Measurements from ENCODE around the gene LMBR1. TPM values are rescaled to one million over a fixed set of nuclear protein-coding genes. Genes with fewer than 3 reads are reported as not detected.
"Not testable (repeated sequence)": the region's sequence is repeated elsewhere in the genome, so short reads cannot be mapped to it uniquely, and the experiment has no call there.

Gene LMBR1
- total RNA-seq, 2 experiments from 2014 or later: 47.8 to 52.8 TPM

GRCh38 chr7:156669035-156669828, 223.8 kb downstream of the LMBR1 start:
- ChIA-PET CTCF (no interaction called here), POLR2A (no interaction called here)

DNA sequence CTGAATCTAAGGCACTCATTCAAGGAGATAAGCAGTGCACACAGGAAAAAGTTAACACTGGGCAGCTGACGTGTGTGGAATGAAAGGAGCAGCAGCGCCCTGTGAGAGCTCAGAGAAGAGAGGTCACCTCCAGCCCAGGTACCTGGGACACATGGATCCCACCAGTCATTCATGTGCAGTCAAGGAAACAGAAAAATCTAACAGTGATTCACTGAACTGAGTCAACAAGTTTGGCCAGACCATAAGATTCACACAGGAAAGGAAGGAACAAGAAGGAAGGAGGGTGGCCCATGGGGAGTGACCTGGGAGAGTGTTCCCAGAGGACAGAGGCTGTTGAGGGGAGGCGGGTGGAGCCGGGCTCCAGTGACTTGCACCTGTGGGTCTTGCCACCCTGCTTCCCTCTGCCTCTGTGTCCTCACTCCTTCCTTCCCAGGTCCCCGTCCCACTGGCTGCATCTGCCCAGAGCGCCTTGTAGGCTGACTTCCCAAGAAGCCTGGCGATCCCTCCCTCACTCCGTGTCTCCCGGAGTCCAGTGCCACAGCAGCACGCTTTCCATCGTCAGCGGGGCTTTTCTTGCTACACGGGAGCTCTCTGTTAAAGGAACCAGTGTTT, 224.7 kb downstream of the LMBR1 start:
- CTCF ChIA-PET: no interaction called here
- POLR2A ChIA-PET: no interaction called here

- CTCF ChIA-PET: no interaction called here
- POLR2A ChIA-PET: no interaction called here
Observed at GRCh38 chr7:156667110-156667426, 225.9 kb downstream of the LMBR1 start.

DNA sequence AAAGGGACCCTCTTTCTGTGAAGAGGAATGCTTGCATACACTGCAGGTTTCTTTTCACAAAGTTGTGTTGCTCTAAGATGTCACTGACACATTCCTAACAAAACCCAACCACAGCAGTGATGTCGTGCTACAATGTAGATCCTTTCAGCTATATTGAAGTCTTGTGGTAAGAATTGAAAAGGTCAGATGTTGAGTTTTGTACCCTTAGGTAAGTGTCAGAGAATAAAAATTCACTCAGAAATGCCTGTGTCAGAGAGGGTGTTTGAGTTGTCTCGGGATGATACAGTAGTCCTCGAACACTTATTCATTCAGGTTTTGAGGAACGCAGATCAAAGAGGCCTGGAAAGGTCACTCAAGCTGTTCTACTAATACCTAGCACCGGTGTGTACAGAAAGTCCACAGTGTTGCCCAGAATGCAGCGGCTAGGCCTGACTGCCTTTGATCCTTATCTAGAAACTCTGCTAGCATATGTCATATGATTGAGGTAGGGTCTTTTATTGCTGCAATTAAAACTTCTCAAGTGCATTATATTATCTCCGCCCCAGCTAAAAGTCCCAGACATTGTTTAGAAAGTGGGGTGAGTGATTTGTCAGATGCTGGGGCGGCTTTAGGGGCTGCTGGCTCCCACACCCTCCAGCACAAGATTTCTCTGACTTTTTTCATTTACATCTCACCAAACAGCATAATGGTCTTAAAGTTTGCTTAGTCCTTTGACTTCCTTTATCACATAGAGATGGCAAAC, 226.4 kb downstream of the LMBR1 start:
- ChIA-PET POLR2A (no interaction called here), CTCF (no interaction called here)

DNA sequence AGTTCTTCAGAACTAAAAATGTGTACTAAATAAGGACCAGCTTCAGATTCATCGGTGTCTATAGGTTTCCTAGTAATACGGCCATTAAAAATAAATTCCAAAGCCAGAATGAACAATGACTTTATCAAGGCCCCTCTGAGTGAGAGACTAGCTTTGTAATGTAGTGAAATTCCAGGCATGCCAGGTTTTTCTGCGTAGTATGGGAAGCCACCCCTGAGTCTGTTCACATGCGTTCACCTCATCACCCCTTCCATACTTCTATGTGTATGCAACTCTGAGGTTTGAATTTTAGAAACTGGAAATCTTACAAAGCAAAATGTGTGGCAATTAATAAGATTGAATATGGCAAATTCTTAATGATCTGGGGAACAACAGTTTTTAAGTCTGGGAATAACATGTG, 227.9 kb downstream of the LMBR1 start:
- ChIA-PET POLR2A (no interaction called here), CTCF (no interaction called here)

GRCh38 chr7:156662277-156662676, 230.7 kb downstream of the LMBR1 start:
- POLR2A ChIA-PET: no interaction called here
- CTCF ChIA-PET: no interaction called here

DNA sequence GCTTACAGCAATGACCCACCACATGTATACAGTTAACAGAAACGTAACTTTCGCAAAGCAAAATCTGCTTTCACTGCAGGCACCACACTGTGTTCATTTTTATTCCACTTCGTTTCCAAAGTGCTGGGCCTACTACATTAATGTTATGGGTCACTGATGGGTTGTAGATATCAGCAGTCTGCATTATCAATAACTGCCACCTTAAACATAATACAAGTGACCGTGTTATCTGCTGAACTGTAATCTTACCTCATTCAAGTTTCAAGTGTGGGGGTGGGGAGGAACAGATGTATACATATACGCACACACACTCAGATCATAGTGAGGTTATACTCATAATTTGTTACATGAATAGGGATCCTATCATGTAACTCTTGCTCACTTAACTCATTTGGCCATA, 231.3 kb downstream of the LMBR1 start:
- ChIA-PET POLR2A (no interaction called here), CTCF (no interaction called here)

DNA sequence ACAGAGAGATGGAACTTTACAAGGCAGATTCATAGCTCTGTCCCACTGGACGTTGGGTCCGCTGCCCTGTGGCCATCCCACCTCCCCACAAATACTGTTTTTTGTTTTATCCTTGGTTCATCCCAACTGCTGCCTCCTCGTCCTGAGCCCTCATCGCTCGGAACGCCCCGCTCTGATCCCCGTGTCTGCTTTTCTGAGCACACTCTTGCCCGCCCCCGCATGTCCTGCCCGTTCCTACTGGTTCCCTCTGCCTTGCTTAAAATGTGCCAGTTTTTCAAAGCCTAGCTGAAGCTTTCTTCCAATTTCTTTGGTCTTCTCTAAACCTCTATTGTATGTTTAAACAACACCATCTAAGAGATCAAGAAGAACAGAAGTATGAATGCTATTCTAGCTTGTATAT, 233.0 kb downstream of the LMBR1 start:
- POLR2A ChIA-PET: no interaction called here

DNA sequence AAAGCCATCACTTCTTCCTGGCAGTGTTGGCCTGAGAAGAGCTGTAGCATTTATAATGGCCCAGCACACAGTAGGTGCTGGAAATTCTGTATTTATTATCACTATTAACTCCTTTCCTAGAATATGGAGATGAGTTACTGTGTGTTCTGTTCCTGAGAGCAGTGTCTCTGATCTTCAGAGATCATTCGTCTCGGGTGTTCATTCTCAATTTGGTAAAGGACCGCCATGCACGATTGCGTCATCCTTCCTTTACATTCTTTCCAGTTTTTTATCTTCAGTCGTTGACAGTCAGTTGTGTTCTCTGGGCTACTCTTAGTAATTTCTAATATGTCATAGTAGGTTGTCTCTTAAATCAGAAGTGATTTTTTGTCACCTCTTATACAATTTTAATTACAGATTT, 233.8 kb downstream of the LMBR1 start:
- CTCF ChIA-PET: no interaction called here
- POLR2A ChIA-PET: no interaction called here

More for the DNA sequence above, 233.0 kb downstream of the LMBR1 start:
- CTCF ChIA-PET: no interaction called here

- CTCF ChIA-PET: no interaction called here
- POLR2A ChIA-PET: no interaction called here
Observed at GRCh38 chr7:156657681-156658080, 235.3 kb downstream of the LMBR1 start.

DNA sequence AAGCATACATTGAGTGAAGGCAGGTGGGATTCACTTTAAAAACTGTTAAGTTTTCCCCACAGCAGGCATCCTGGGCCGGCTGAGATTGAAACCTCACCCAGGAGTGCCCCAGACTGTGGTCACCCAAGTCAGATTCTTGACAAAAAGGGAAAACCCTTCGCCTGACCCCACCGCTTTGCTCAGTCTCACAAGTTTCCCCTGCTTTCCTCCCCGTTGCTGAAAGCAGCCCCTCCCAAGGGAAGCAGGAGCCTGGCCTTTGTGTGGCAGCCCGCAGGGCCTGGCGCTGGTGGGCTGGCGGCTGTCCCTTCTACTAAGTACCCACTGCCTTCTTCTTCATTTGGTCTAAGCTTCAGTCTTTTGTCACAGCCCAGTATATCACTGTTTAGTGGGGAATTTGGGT, 236.4 kb downstream of the LMBR1 start:
- CTCF ChIA-PET: no interaction called here
- POLR2A ChIA-PET: no interaction called here

- CTCF ChIA-PET: no interaction called here
- POLR2A ChIA-PET: no interaction called here
Observed at GRCh38 chr7:156655983-156656382, 237.0 kb downstream of the LMBR1 start.

DNA sequence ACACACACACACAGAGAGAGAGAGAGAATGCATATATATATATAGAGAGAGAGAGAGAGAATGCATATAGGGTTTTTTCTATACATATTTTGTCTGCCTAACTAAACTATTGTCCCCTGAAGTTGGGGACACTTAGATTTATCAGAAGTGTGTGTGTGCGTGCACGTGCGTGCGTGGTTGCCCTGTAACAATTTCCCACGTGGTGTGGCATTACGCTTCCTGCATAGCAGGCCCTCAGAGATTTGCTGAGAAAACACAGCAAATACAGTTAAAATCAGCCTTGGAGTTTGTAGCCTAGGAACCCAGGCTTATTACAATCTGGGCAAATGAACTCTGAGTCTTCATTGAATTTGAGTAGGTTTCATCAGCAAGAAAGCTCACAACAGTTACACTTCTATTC, 237.7 kb downstream of the LMBR1 start:
- CTCF ChIA-PET: no interaction called here
- POLR2A ChIA-PET: no interaction called here

DNA sequence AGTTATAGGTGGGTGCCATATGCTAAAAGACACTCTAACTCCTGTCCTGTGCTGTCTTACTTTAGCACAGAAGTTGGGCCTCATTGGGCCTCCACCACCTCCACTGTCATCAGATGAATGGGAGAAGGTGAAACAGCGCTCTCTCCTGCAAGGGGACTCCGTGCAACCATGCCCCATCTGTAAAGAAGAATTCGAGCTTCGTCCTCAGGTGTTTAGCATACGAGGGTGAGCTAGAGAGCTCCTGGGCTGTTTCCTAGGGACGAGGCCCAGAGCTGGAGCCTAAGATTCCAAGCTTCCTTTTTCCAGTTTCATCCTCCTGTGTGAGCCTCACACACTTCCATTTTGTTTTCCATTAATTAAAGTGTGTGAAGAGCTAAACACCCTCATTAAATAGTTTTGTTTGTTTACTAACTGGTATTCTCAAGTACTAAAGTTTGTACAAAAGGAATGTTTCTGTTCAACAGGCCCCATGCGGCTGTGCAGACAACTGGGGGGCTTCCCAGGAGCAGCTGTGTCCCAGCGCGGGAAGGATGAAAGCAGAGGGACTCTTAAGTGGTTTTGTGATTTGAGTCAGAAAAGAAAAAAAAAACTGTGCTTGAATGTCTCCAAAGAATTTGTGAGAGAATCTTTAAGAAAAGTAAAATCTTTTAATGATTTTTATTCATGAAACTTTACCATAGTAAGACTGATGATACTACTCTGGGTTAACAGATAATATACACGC, 238.3 kb downstream of the LMBR1 start:
- ChIA-PET CTCF (no interaction called here), POLR2A (no interaction called here)

GRCh38 chr7:156652886-156653568, 240.0 kb downstream of the LMBR1 start:
- ChIA-PET POLR2A (no interaction called here), CTCF (no interaction called here)

DNA sequence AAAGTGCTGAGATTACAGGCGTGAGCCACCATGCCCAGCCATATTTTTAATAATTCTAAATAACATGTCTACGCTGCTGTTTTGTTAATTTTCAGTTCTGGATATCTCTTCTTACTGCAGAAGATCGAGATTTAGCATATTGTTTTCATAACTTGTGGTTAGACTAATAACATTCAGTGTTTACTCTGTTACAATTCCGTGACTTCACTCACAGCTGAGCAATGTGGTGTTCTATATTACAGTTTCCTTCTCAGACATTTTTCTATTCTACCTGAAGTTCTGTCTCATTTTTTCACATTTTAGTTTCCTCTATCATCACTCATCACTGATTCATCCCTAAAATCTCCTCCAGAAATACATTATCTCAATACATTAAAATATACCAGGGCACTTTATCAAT, 241.5 kb downstream of the LMBR1 start:
- POLR2A ChIA-PET: no interaction called here

GRCh38 chr7:156650042-156650441, 242.9 kb downstream of the LMBR1 start:
- CTCF ChIA-PET: no interaction called here
- POLR2A ChIA-PET: no interaction called here

More for the DNA sequence above, 241.5 kb downstream of the LMBR1 start:
- CTCF ChIA-PET: no interaction called here

DNA sequence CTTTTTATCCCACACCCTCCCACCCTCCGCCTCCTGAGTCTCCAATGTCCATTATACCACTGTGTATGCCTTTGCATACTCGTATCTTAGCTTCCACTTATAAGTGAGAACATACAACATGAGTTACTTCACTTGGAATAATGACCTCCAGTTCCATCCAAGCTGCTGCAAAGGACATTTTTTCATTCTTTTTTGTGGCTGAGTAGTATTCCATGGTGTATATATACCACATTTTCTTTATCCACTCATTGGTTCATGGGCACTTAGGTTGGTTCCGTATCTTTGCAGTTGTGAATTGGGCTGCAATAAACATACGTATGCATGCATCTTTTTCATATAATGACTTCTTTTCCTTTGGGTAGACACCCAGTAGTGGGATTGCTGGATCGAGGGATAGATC, 245.7 kb downstream of the LMBR1 start:
- POLR2A ChIA-PET, CTCF ChIA-PET: not testable (repeated sequence)

DNA sequence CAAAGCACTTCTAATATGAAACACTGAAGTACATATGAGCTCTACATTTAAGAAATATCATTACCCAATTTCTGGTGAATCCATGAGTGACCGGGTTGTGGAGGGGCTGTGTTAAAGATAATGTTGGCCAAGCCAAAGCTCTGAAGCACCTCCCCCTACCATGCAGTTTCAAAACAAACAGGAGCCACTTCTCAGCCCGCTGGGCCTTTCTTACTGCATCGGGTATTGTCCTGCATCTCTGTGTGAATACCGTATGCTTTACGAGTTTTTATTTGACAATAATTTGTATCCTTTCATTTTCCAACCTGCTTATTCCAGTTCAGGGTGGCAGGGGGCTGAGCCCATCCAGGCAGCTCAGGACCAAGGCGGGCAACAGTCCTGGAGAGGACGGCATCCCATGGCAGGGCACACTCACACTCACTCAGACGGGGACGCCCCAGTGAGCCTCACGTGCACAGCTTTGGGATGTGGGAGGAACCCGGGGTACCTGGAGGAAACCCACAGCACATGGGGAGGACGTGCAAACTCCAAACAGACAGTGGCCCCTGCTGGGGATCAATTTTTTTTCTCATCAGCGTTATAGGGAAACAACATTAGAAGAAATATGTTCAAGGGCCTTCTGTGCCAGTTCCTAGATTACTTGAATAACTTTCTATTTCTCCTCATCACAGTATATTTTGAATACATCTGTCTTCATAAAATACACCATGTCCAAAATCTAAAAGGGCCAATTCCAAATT, 250.5 kb downstream of the LMBR1 start:
- POLR2A ChIA-PET: no interaction called here
- CTCF ChIA-PET: no interaction called here
